Caki2 (cell line): ENCODE results near the gene FMNL2. TPM values are rescaled to one million over a fixed set of nuclear protein-coding genes. Genes with fewer than 3 reads are reported as not detected.

ENCODE experiments used
- DNase-seq: peaks from one replicate; pipeline ENCODE4 v3.0.0-alpha.2; 2015; ENCODE audit warnings: low read depth
- in situ Hi-C: cut with HindIII; loops from 2 replicates; pipeline ENCODE4 v1.10.0; 2016; ENCODE audit warnings: low sequenced_read_pairs, low pct_unique_long_range_greater_than_20kb, mixed read lengths
- total RNA-seq: library from RNA; depleted of rRNA; stranded (reverse); fragments of >200 nt; shearing (Covaris generic); gene quantifications from 2 replicates; pipeline ENCODE4 v1.2.3, GENCODE V29; 2014; ENCODE audit warnings: low replicate concordance

FMNL2 gene
- total RNA-seq, 1 experiment from 2014 or later: 15.8 TPM

DNA sequence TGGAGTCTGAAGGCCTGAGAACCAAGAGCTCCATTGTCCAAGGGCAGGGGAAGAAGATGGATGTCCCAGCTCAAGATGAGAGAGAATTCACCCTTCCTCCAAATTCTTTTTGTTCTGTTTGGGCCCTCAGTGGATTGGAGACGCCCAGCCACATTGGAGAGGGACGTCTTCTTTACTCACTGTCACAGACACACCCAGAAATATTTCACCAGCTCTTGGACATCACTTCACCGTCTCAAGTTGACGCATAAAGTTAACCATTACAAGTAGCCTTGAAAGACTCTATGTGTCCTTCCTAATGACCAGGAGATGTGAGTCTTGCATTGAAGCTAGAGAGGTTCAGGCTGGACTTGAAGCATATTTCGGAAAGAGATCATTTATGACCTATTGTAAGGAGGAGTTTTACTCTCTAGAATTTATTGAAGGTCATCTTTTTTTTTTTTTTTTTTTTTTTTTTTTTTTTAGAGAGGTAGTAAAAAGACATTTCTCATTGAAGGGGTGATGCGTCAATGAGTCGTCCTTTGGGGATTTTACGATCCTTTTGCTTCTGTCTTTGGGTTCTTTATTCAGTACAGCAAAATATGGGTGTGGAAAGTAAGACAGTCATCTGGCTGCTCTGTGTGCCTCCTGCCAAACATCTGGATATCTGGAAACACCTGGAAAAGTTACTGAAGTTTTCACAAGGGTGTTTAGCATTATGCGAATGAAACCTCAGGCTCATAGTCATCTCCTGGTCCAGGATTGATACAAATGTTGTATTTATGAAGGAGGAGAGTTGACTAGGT is 264.2 kb downstream of the FMNL2 start:
- peak; percentile 25 for DNase-seq
- in situ Hi-C loops: no loop called here

DNA sequence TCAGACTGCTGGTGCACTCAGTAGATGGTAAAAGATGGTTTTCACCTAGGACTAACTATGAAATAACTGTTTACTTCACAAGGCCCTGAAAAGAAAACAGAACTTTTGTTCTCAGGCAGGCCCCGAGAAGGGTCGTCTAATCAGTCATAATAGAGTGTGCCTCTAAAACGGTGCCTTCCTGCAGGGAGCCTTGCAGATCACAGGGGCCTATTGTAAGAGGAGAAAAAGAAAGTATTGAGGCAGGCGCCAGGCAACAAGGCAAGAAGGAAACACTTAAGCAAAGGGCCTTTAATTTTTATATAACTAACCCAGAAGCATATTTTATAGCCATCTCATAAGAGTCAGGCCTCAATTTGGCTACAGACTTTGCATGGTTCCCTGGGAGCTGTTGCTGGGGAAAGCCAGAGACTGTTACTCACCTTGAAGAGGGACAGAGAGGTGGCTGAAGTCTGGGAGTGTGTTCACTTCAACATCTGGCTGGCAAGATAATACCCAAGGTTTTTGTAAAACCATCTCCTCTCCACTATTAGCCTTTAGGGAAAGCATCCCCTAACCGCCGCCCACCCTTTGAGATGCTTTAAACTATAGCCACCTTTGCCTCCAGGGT is 265.2 kb downstream of the FMNL2 start:
- in situ Hi-C loops: no loop called here
- no peak for DNase-seq

DNA sequence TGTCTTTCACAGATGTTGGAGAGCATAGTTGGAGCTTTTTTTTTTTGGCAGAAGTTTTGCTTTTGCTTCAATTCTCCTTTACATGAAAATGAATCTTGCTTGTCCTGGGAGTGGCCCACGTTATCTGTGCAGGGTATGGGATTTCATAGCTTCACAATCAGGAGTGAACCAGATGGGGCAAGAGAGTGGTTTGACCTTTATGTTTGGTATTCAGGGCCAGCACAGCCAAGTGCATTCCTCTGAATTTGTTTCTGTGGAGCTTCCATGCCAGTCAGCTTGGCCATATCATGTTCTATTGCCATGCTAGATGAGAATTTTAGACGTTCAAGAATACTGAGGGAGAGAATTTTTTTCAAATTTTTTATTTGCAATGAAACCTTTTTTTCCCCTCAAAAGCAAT is 265.7 kb downstream of the FMNL2 start:
- in situ Hi-C loops: no loop called here
- no peak for DNase-seq

DNA sequence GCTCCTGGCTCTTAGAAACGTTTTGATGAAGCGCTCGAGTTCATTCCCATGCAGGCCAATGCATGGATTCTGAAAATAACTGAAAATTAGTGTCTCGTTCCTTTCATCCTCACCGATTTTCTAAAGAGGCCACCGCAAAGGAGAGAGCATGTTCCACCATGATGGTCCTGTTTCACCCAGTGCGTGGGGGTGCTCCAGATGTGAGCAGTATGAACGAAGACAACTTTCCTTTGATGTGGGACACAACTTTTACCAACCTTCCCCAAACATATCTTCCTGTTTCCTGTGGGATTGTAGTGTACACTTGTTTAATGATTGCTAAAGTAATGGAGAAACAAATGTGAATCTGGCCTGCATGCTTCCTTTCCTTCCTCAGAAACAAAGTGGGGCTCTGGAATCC is 267.8 kb downstream of the FMNL2 start:
- in situ Hi-C loops: no loop called here
- DNase-seq: no peak

DNA sequence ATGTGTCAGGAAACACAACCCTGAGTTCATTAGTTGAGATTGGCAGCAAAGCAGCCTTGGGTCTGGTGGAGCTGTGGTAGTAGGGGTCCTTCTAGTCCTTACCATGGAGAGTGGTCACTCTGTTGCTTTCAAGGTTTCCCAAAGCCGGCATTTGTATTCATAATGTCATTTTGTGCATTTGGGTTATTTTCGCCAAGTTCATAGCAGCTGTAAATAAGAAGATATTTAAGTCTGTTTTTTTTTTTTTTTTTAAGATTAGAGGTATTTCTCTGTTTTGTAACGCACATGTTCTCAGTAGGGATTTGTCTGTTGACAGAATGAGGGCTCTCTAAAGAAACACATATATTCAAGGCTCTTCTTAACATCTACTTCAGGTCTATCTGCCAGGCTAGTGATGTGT is 268.2 kb downstream of the FMNL2 start:
- DNase-seq: no peak
- in situ Hi-C loops: no loop called here

DNA sequence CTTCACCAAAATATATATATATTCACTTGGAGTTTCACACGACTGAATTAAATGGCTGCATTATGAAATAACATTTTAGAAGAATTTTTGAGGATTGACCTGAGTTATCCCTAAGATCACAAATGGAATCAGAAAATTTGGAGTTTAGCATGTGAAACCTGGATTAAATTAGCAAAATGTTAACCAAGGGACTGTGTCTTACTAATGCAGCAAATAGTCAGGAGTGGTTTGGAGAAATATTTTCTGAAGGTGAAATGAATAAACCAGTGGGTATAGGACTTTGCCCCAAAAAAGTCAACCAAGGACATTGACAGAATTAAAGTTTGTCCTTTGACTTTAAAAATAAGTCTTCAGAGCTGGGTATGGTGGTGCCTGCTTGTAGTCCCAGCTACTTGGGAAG is 271.1 kb downstream of the FMNL2 start:
- in situ Hi-C loops: no loop called here
- DNase-seq: no peak

DNA sequence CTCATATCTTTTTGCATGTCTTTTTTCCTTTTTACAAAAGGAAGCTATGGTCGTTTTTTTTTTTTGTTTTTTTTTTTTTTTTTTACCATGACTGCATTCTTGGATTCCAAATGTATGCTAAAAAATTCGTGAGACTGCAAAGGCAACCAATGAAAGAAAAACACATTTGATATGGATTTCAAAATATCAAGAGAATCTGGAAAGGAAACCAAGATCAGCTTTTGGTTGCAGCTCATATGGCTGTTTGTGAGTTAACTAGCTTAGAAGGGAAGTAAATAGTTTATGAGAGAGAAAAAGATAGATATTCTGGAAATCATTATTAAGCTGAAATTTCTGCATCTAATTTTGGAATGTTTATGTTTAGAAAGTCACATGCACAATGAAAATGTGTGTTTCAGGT is 272.0 kb downstream of the FMNL2 start:
- DNase-seq: no peak
- in situ Hi-C loops: no loop called here

DNA sequence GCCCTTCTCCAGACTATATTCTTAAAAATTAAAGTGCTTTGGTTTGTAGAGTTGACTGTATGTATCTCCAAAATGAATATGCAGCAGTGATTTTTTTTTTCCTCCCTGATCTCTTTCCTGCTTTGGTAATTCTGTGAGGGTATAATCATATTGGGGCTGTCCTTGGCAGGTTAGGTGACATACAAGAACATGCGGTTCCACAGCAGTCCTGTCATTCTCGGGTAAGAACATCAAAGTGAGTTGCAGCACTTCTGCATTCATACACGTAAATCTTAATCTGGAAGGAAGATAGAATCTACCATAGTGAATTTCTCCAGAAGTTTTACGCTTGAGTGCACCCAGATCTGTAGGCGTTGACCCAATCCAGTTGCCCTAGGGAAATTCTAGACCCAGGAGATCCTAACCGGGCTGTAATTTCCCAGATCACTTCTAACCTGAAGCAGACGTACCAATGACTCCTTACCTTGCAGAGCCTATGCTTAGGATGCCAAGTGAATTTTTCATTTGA is 272.9 kb downstream of the FMNL2 start:
- in situ Hi-C loops: no loop called here
- no peak for DNase-seq

DNA sequence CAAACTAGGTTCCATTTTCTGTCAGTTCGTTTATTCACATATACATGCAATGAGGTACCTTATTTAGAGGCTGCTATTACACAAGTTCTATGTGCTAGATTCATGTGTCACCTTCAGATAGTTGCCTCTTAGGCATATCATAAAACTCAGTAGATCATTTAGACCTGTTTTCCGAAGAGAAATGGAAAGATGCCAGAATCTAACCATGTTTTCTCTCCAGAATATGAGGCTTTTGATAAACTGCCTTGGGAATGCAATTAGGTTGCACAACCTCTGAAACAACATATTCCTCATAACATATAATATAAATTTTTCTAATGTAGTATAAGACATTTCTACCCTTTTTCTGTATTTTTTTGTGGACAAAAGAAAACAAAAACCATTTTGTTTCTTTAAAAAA is 274.2 kb downstream of the FMNL2 start:
- in situ Hi-C loops: no loop called here
- no peak for DNase-seq

DNA sequence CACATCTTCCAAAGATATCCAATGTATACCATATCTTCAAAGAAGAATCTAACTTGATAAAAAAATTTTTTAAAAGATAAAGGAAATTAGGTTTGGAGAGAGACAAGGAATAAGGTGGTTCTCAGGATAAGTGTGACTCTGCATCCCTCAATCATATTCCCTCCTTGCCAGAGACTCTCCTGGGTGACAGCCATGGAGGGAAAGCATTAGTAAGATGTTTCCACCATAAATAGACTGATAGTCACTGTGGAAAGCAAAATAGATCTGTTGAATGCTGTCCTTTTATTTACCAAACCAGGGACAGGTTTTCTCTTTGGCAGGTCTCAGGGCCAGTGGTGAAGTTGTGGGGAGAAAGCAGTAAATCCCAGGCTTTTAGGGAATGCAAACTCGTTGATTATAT is 274.7 kb downstream of the FMNL2 start:
- in situ Hi-C loops: no loop called here
- no peak for DNase-seq

DNA sequence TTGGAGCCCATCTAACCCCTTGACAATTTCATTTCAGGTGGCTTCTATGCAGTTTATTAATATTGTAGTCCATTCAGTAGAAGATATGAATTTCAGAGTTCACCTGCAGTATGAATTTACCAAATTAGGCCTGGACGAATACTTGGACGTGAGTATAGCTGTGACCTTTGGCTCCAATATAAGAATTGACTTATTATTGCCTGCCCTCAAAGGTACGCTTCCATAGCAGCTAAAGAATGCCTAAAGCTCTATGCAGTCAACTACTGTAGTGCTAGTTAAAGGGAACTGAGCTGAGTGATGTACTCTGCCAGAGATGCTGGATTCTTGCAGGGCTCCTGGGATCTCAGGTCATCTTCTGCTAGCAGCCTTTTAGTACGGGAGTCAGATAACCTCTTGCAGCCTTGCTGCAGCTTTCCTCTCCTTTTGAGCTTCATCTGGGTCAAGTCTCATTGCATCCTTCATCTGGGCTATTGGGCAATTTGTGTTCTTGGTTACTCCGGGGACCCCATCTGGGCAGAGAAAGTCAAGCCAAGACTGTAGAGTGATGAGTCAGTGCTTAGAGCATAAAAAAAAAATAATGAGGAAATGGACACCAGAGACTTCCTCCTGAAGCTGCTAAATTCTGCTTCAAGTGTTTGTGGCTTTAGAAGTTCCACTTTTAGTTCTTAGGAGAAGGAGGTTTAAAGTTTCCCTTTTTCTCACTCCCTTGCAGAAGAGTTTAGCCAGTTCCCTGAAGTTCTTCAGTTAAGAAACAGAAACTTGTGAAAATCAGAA is 276.7 kb downstream of the FMNL2 start:
- in situ Hi-C loops: no loop called here

DNA sequence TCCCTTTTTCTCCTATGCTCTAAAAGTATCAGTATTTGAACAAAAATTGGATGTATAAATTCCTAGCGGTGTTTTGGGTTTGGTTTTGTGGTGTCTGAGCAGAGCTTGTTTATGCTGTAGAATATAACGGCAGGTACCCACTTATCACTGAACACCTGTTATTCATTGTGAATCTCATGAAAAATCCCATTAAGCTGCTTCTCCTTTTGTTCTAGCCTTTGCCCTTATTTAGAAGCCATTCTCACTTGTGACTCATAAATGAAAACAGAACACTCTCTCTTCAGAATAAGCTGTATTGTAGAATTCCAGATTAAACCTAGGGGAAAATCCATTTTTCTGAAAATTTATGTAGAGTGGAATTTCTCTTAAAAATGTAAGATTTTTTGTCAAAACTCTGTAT is 278.3 kb downstream of the FMNL2 start:
- DNase-seq: no peak
- in situ Hi-C loops: no loop called here

More for the DNA sequence above, 276.7 kb downstream of the FMNL2 start:
- peak; percentile 41 for DNase-seq

DNA sequence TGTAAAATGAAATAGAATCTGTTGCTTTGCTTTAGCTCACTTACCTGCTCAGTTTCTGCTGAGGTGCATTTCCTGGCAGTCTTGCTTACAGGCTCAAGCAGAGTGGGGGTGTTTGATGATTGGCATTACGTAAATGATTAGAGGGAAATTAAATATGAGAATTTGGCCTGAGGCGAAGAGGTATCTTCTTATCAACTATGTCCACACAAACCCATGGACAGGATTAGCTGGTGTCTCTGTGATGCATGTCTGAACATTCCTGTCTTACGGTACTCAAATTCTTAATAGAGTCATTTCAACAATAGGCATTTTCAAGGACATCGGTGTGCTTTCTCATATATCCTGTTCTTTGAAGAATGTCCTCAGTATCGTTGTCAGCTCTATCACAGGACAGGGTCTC is 280.2 kb downstream of the FMNL2 start:
- in situ Hi-C loops: no loop called here
- no peak for DNase-seq

DNA sequence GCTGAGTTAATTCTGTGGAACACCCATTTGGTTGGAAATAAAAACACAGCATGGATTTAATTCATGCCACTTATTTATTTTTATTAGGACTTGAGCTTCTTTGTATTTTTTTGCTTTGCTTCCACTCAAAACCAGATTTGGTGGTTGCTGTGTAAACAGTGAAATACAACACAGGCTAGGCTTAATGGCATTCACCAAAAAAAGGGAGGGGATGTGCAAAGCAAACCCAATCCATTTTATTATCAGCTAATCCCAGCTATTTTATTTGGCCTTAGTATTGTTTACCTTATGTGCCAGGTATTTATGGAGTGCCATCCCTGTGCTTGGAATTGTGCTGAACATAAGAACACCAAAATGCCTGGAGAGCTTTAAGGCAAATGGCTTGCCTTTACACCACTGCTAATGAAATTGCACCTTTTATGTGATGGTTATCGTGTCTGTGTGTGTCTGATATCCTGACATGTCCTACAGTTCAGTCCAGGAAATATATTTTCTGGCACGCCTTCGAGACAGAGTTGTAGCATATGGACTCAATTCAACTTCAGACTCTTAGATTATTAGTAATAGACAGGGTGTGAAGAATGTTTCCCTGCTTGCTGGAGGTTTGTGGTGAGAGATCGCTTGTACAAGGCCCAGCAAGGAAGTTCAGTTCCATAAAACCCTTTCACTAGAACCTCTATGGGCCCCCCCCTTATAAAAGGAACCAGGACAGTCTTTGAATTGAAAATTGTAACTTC is 282.6 kb downstream of the FMNL2 start:
- in situ Hi-C loops: no loop called here
- DNase-seq: no peak

DNA sequence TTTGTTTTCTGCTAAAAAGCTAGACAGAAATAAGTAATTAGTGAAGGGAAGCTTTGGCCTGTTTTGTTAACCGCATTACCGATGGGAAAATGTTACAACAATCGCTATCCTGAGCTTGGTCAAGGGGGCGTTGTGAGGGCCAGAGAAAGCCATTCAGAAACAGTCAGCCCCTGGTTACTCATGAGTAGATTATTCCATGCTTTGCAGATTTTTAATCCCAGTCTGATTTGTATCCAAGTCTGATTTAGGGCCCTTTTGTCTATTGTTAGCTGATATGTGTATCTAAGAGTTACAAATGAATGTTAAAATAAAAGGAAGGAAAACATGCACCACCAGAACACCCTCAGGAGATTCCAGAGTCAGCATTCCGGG is 283.2 kb downstream of the FMNL2 start:
- no peak for DNase-seq
- in situ Hi-C loops: no loop called here

DNA sequence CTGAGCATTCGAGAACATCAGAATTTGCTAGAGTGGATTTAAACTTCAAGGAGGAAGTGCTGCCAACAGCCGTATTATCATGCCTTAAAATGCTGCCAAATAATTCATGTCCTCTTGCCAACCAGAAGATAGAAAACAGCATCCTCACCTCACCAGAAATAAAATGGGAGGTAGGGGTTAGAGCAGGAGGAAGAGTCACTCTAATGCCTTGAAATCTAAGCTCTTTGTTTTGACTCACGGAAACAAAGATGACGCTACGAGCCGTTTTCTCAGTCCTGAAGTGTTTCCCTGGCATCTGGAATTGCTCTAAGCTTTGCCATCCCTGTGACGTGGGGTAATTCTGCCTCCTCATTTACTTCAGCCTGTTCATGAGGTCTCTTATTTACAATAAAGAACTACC is 285.2 kb downstream of the FMNL2 start:
- in situ Hi-C loops: no loop called here
- no peak for DNase-seq

DNA sequence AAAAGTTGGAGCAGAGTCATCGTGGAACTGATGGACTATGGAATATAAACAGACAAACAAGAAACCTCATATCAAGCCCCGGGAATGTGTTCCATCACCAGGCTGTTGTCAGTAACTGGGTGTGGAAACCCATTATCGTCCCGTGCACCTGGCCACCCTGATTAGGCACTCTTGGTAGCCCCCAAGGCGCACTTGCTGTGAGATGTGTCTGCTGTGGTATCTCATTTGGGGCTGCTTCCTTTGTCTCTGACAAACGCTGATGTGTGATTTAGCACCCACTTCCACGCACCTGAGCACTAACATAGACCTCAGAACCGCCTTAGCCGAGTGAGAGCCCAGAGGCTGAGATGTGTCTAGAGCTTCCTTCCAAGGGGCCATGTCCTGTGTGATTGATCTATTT is 286.0 kb downstream of the FMNL2 start:
- in situ Hi-C loops: no loop called here
- DNase-seq: no peak

DNA sequence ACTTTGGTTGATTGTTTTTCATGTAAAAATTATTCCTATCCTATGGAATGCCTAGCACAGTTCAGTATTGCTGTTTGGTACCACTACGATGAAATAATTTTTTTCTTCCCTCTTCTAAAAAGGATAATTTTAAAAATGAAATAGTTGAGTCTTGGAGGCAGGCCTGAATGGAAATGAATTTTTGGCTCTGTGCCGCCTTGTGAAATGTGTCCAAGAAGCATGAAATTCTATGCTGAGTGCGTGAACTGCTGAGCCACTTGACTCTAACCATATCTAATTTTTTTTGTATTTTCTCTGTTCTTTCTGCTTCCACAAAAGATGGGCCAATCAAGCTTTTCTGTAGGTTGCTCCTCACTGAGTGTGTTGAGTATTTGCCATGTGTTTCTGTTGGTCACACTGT is 287.2 kb downstream of the FMNL2 start:
- in situ Hi-C loops: no loop called here
- no peak for DNase-seq
